ENCODE data around the gene GPR15. TPM values are rescaled to one million over a fixed set of nuclear protein-coding genes. Genes with fewer than 3 reads are reported as not detected.
A peak's percentile ranks its signal among the peaks of the same experiment; 100 is the strongest.
"Not testable (repeated sequence)": the region's sequence is repeated elsewhere in the genome, so short reads cannot be mapped to it uniquely, and the experiment has no call there.

GPR15 gene
- total RNA-seq, 2 donors from 2014 or later = 0.91 to 1.5 TPM

DNA sequence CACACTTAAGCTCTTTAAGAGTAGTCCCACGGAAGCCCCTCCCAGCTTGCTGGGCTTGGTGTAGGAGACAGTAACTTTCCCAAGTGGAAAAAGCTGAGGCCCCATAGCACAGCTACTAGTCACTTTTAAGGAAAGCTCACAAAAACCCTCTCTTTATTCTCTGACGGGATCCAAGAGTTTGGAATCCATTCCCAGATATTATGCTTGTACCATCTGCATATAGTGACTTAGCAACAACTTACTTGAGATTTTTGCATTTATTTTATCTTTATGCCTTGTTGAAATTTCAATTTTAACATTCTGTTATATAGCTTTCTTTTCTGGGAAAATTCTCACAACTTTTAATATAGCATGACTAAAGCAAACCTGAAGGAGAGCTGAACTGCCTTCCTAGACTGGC, 19.5 kb downstream of the GPR15 start:
- Mint-ChIP-seq H3K36me3 (peaks cover 37 to 39% of the 10 kb centered on the region in 2 donors), H3K27ac (peak overlapping the region in 1 of 2 donors; percentile 100), H3K9me3 (peaks cover 0 to 11% of the 10 kb centered on the region in 2 donors)
- DNase-seq (ENCODE audit: low spot score in 2 of 2) = no peak
- no peak for ATAC-seq

DNA sequence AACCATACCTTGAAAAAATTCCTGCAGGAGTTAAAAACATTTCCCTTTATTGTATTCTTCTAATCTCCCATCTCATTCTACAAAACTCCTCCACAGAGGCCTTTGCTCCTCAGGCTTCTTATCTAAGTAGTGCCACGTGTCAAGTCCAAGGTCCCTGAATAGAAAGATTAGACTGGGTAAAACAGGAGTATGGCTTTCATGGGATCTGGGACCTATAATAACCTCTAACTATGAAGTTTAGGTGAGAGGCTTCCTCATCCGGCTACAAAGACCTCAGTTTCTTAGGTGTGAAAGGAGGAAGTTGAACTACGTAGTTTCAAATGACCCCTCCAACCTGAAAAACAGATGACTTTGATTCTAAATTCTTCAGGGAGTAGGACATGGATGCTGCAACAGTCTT, 20.0 kb downstream of the GPR15 start:
- ATAC-seq = no peak
- Mint-ChIP-seq H3K9me3 (peaks cover 0 to 11% of the 10 kb centered on the region in 2 donors), H3K36me3 (peaks cover 37 to 39% of the 10 kb centered on the region in 2 donors)

DNA sequence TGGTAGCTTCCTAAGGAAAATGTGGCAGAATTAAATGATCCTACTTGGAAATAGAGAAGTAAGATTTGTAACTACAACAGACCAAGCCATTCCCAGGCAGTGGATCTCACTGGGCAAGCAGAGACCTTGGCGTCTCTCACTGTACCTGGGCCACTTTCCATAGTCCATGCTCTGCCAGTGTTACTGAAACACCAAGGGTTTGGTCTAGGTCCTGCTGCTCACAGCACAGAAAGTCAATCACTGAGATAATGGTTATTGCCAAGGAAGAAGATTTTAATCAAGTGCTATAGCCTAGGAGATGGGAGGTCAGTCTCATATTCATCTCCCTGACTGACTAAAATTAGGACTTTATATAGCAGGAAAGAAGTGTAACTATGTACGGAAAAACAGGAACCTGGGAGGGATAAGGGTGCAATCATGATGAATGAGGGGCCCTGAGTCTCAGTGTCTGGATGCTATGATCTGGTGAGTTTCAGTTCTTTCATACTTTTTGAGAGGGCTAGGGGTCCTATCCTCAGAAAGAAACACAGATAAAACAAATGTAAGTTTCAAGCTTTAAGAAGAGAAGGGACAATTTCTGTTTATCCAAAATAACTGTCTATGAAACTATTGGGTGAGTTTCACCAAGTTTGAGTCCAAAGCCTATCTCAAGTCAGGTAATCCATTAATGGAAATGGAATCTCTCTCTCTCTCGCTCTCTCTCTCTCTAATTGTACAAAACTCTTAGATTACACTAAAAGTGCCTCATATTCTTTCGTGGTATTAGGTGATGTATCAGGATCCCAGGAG, 20.6 kb downstream of the GPR15 start:
- peak overlapping the region; percentile 63 to 100 for H3K27ac Mint-ChIP-seq
- H3K36me3 Mint-ChIP-seq = peaks cover 37 to 39% of the 10 kb centered on the region in 2 donors
- ATAC-seq (no peak), DNase-seq (ENCODE audit: low spot score in 2 of 2) (no peak)
- peaks cover 0 to 11% of the 10 kb centered on the region in 2 donors for H3K9me3 Mint-ChIP-seq

More for the DNA sequence above, 20.0 kb downstream of the GPR15 start:
- no peak for DNase-seq (ENCODE audit: low spot score in 2 of 2)
- H3K27ac Mint-ChIP-seq = peak overlapping the region in 1 of 2 donors; percentile 100

DNA sequence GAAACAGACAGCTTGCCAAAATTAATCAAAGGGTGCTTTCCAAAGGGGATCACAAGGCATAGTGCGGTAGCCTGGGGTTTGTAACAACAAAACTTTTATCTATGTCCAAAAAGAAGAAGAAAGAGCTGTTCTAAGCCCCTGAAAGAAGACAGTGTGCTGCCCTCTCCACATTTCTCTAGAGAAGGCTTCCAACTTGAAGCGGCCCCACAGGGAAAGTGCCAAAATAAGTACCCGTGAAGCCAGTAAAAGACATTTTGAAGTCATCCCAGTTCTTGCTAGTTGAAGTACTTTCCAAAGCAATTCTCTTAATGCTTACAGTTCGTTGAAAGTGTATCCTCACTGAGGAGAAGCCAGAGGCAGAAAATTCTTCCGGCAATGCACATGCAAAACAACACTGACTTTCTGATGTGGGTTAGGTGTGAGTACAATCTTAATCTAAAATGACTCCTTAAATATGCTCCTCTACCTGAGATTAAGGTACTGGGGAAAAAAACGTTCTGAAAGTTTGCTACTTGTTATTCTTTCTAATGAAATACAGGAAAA, 21.3 kb downstream of the GPR15 start:
- Mint-ChIP-seq H3K9me3 (peaks cover 0 to 11% of the 10 kb centered on the region in 2 donors), H3K36me3 (peaks cover 37 to 39% of the 10 kb centered on the region in 2 donors), H3K27ac (peak overlapping the region; percentile 40 to 100)
- ATAC-seq (no peak), DNase-seq (ENCODE audit: low spot score in 2 of 2) (no peak)

DNA sequence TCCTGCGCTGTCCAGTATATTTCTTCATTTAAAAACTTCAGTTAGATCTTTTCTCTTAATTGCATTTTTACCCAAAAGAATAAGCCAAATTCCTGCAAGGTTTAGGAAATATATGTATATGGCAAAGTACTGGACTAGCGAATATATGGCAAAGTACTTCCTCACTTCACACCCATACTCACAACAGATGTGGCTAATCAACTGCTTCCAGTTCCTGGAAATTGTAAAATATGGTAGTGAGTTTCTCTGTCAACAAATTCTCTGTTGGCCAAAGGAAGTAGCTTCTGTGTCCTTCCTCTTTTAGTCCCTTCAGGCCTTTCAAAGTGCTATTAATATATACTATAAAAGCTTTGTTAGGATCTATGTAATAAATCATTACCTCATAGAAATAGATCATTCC, 22.0 kb downstream of the GPR15 start:
- Mint-ChIP-seq H3K9me3 (peaks cover 0 to 11% of the 10 kb centered on the region in 2 donors), H3K27ac (peak overlapping the region; percentile 51 to 100), H3K36me3 (peaks cover 37 to 39% of the 10 kb centered on the region in 2 donors)
- DNase-seq (ENCODE audit: low spot score in 2 of 2) (no peak), ATAC-seq (no peak)

DNA sequence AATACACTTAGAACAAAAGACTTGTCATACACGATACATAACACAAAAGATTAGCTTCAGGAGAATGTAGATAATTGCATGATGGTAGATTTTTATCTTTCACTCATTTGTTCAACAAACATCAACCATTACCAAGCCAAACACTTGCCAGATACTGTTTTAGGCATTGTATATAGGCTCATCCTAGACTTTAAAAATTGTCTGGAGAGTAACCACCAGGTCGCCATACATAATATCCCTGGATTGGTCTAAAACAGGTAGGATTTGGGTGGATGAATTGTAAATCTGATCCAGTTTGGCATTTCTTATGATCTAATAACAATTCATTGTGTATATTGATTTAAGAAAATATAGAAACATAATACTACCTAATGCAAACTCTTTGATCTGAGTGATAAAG, 22.8 kb downstream of the GPR15 start:
- Mint-ChIP-seq H3K27ac (peak overlapping the region; percentile 98 to 100), H3K9me3 (peaks cover 1 to 11% of the 10 kb centered on the region in 2 donors), H3K36me3 (peaks cover 39 to 41% of the 10 kb centered on the region in 2 donors)
- no peak for DNase-seq (ENCODE audit: low spot score in 2 of 2)
- ATAC-seq = no peak

DNA sequence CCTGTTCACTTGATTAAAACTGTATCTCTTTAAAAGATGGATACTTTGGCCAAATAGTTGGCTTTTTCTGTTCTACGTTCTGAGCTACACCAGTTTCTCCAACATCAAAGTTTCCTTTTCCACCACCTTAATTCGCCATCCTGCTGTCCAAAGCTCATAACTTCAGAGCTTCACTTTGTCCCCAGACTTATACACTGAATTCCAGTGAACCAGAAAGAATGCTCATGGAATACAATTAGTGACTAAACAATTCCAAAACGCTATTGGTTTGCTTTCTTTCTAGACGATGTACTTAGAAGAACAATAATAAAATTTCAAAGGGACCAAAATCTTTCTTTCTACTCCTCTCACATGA, 23.2 kb downstream of the GPR15 start:
- peaks cover 39 to 44% of the 10 kb centered on the region in 2 donors for H3K36me3 Mint-ChIP-seq
- ATAC-seq = no peak
- no peak for DNase-seq (ENCODE audit: low spot score in 2 of 2)
- H3K9me3 Mint-ChIP-seq = peaks cover 5 to 11% of the 10 kb centered on the region in 2 donors
- peak overlapping the region; percentile 98 to 100 for H3K27ac Mint-ChIP-seq

DNA sequence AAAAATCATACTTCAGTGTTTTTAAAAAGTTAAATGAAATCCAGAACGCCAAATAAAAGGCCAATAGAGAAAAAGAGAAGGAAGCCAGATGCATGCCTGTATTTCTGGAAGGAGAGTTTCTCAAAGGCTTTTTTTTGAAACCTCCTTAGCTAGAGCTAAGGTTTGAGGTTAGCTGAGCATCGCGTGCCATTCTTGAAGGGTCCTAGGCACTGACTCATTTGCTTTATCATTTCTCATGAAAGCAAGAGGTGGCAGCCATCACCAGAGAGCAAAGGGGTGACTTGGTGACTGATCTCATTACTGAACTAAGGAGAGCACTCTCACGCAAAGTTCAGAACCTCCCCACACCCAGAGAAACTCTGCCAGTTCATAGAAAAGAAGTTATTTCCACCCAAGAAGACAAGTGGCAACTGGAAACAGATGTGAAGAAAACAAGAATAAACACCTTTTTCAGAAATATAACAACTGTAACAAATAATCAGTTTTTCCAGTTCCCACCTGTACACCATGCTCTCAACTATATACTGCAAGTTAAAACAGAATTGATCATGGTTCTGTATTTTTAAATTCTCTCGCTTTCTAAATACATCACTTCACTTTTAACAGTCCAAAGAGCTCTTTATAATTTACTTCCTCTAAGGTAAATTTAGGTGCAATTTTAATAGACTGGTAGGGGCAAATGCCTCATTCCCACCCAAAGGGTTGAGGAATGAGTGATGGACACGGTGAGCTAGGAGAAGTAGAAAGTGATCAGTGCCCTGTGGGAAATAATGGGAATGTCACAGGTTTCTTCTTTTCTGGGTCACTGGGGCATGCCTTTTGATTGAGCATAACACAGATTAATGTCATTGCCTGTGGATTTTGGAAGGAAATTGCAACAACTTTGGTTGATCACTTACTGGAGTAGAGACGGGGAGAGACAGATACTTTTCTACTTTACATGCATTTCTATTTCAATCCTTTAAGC, 24.7 kb downstream of the GPR15 start:
- Mint-ChIP-seq H3K27ac (peak overlapping the region; percentile 98 to 100), H3K36me3 (peaks cover 33 to 43% of the 10 kb centered on the region in 2 donors), H3K9me3 (peaks cover 5 to 11% of the 10 kb centered on the region in 2 donors)
- ATAC-seq (peak; percentile 82 to 87), DNase-seq (ENCODE audit: low spot score in 2 of 2) (peak; percentile 65 to 81)

DNA sequence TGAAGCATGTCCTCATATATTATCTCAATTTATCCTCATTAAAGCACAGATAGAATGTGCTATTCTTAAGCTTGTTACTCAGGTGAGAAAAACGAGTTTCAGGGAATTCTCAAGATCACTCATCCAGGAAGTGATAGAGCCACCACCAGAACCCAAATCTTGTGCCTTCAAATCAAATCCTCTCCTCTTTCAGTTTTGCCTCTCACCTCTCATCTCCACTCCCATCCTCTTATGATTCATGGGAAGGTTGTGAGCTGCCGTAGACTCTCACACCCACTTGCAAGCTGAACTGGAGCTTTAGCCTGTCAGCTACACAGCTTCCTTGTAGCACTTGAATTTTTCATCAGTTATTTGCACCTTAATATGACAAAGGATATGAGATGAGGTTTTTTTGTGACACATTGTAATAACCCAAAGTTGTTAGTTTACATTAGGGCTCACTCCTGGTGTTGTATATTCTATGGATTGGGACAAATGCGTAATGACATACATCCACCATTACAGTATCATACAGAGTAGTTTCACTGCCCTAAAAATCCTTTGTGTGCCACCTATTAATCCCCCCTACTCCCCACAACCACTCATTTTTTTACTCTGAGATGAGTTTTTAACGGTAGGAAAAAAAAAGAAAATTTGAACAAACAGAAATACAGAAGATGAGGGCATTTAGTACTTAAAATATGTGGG, 25.7 kb downstream of the GPR15 start:
- ATAC-seq (peak; percentile 76 to 77), DNase-seq (ENCODE audit: low spot score in 2 of 2) (peak; percentile 50 to 69)
- H3K27ac Mint-ChIP-seq = peak overlapping the region; percentile 98 to 100
- peaks cover 3 to 5% of the 10 kb centered on the region in 2 donors for H3K9me3 Mint-ChIP-seq
- H3K36me3 Mint-ChIP-seq = peaks cover 24 to 34% of the 10 kb centered on the region in 2 donors

DNA sequence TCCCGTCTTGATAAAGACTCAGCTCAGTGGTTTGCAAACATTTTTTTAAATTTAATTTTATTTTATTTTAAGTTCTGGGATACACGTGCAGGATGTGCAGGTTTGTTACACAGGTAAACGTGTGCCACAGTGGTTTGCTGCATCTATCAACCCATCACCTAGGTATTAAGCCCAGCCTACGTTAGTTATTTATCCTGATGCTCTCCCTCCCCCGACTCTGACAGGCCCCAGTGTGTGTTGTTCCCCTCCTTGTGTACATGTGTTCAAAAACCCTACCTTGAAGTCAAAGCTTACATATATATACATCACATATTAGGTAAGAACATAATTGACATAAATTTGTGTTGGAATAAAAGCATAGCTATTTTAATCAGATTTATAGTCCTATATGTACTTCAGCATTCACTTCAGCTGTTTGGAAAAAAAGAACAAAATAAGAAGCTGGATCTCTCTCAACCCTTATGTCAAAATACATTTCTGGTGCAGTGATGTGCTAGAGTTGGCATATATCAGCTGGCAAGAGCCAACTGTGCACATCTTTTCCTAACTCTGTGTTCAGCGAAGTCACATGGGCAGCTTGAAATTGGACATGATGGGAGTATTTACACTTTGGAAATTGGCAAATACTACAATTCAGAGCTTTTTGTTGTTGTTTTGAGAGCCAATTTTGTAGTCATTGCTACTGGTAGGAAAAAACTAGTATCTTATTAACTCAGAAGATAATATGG, 26.5 kb downstream of the GPR15 start:
- Mint-ChIP-seq H3K9me3 (peaks cover 3 to 5% of the 10 kb centered on the region in 2 donors), H3K36me3 (peaks cover 19 to 27% of the 10 kb centered on the region in 2 donors), H3K27ac (peak overlapping the region; percentile 89 to 100)
- no peak for ATAC-seq
- DNase-seq (ENCODE audit: low spot score in 2 of 2) = no peak

DNA sequence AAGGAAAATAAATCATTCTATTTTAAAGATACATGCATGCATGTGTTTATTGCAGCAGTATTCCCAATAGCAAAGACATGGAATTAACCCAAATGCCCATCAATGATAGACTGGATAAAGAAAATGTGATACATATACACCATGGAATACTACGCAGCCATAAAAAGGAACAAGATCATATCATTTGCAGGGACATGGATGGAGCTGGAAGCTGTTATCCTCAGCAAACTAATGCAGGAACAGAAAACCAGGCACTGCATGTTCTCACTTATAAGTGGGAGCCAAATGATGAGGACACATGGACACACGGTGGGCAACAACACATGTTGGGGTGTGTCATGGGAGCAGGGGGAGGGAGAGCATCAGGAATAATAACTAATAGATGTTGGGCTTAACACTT, 28.0 kb downstream of the GPR15 start:
- H3K36me3 Mint-ChIP-seq = peaks cover 14 to 21% of the 10 kb centered on the region in 2 donors
- not testable (repeated sequence) for ATAC-seq; H3K9me3 Mint-ChIP-seq; DNase-seq (ENCODE audit: low spot score in 2 of 2); H3K27ac Mint-ChIP-seq

DNA sequence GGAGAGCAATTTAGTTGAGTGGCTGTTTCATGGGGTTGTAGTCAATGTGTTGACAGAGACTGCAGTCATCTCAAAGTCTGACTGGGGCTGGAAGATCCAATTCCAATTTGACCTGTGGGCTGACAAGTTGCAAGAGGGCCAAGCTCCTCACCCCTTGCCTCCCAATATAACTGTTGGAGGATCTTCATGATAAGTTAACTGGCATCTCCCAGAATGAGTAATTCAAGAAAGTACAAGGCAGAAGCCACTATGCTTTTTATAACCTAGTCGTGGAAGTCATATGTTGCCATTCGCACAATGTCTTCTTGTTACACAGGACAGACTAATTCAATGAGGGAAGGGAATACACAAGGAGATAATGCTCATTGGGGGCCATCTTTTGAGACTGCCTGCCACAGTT, 29.1 kb downstream of the GPR15 start:
- ATAC-seq (no peak), DNase-seq (ENCODE audit: low spot score in 2 of 2) (no peak)
- H3K27ac Mint-ChIP-seq = peak overlapping the region in 1 of 2 donors; percentile 76
- peaks cover 0 to 5% of the 10 kb centered on the region in 2 donors for H3K9me3 Mint-ChIP-seq
- peaks cover 12 to 13% of the 10 kb centered on the region in 2 donors for H3K36me3 Mint-ChIP-seq

DNA sequence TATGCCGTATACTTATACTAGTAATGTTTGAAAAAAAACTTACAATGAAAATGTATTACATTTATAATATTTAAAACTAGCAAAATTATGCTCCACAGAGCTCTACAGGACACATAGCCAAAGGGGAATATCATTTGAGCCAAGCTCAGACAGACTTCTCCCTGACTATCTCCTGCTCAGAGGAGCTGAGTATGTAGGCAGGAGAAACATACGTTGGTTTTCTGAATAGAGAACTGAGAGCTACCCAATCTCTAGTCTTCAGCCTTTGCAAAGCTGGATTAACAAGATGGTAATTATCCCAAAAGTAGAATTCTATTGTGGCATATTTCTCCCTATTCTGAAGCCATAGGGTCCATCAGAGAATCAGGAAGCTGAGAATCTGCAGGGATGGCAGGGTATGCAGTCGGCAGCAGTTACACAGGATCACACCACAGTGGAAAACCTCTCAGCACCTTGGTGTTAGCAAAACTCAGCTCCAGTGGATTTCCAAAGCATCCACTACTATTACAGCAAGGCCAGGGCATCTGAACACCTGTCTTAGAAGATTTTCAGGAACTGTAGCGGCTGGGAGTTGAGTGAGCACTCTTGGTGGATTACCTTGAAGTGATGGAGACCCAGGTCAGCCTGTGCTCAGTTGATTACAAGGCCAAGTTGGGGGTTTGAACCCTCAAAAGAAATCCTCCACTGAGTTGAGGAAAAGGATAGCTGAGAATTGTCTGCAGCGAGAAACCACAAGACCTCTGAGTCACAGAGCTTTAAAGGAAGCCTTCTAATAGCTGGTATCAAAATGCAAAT, 30.1 kb downstream of the GPR15 start:
- DNase-seq (ENCODE audit: low spot score in 2 of 2) = no peak
- H3K9me3 Mint-ChIP-seq = peaks cover 0 to 10% of the 10 kb centered on the region in 2 donors
- no peak for ATAC-seq
- no peak overlapping the region for H3K27ac Mint-ChIP-seq
- peaks cover 10 to 16% of the 10 kb centered on the region in 2 donors for H3K36me3 Mint-ChIP-seq

DNA sequence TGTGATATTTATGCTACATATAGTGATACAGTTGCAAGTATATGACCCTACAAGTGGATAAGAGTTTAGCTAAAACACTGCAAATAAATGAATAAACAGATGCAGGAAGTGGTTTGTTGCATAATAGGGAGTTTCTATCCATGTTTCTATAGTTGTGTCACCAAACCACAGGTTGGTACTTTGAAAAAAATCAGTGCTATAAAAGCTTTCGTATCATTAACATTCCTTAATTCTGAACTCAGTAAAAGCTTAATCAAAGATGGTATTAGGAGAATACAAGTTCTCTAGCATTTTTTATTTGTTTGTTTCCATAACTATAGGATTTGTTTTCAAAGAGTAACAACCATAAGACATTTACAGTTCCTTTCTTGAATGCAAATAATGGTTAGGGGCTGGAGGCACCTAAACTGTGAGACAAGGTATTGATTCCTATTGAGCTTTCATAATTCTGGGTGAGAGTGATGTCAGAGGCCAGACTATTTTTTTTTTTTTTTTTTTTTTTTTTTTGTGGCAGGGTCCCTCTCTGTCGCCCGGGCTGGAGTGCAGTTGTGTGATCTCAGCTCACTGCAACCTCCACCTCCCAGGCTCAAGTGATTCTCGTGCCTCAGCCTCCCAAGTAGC, 32.0 kb downstream of the GPR15 start:
- peaks cover 0 to 14% of the 10 kb centered on the region in 2 donors for H3K9me3 Mint-ChIP-seq
- ATAC-seq (peak; percentile 4 to 22), DNase-seq (ENCODE audit: low spot score in 2 of 2) (no peak)
- H3K27ac Mint-ChIP-seq = peak overlapping the region; percentile 65 to 92
- H3K36me3 Mint-ChIP-seq = peaks cover 10 to 22% of the 10 kb centered on the region in 2 donors
